Astrocyte (in vitro differentiated cells and primary cell): ENCODE results near the gene SLC22A5. TPM values are rescaled to one million over a fixed set of nuclear protein-coding genes. Genes with fewer than 3 reads are reported as not detected.
A peak's percentile ranks its signal among the peaks of the same experiment; 100 is the strongest.

Experiments used
- DNase-seq: peaks from one replicate; pipeline ENCODE4 v3.0.0-alpha.2; 2010; ENCODE audit warnings: low read depth
- FAIRE-seq: peaks from 2 replicates; lab custom pipeline; 2011; peaks lifted over from hg19 to GRCh38; lab: Jason Lieb, UNC
- H2AFZ ChIP-seq: 2 replicates; pipeline ENCODE4 v1.6.0; 2012; ENCODE audit warnings: low read depth, low read length, inconsistent platforms
- H3K27ac ChIP-seq: 2 replicates; pipeline ENCODE4 v1.5.1; 2011; ENCODE audit warnings: low read depth, low read length, inconsistent platforms
- H3K27me3 ChIP-seq: 2 replicates; pipeline ENCODE4 v1.6.0; 2011; ENCODE audit warnings: low read length, inconsistent platforms; ENCODE audit not compliant: insufficient read depth
- H3K36me3 ChIP-seq: 2 replicates; pipeline ENCODE4 v1.5.1; 2011; ENCODE audit warnings: low read length, inconsistent platforms; ENCODE audit not compliant: insufficient read depth
- H3K4me1 ChIP-seq: 2 replicates; pipeline ENCODE4 v1.5.1; 2011; ENCODE audit warnings: low read length, inconsistent platforms; ENCODE audit not compliant: insufficient read depth
- H3K4me2 ChIP-seq: 2 replicates; pipeline ENCODE4 v1.6.0; 2012; ENCODE audit warnings: low read length, inconsistent platforms
- H3K4me3 ChIP-seq: 2 replicates; pipeline ENCODE4 v1.5.1; 2011; ENCODE audit warnings: low read depth, mild to moderate bottlenecking, low read length, inconsistent platforms; ENCODE audit not compliant: insufficient read depth
- H3K79me2 ChIP-seq: 2 replicates; pipeline ENCODE4 v1.6.0; 2012; ENCODE audit warnings: mild to moderate bottlenecking, low read length, inconsistent platforms; ENCODE audit not compliant: insufficient read depth
- H3K9ac ChIP-seq: 2 replicates; pipeline ENCODE4 v1.6.0; 2012; ENCODE audit warnings: mild to moderate bottlenecking, low read length, inconsistent platforms
- H3K9me3 ChIP-seq: 2 replicates; pipeline ENCODE4 v1.5.1; 2012; ENCODE audit warnings: low read depth, mild to moderate bottlenecking, low read length, inconsistent platforms; ENCODE audit not compliant: insufficient read depth
- H4K20me1 ChIP-seq: 2 replicates; pipeline ENCODE4 v1.6.0; 2012; ENCODE audit warnings: low read length, inconsistent platforms; ENCODE audit not compliant: insufficient read depth
- H3K27ac Mint-ChIP-seq: one replicate; pipeline ENCODE4 v1.8.0; 2021; ENCODE audit warnings: mild to moderate bottlenecking, mixed read lengths; ENCODE audit not compliant: unreplicated experiment
- H3K27me3 Mint-ChIP-seq: one replicate; pipeline ENCODE4 v1.8.0; 2021; ENCODE audit warnings: low read depth, mixed read lengths; ENCODE audit not compliant: unreplicated experiment
- H3K36me3 Mint-ChIP-seq: one replicate; pipeline ENCODE4 v1.8.0; 2021; ENCODE audit warnings: low read depth, mixed read lengths; ENCODE audit not compliant: unreplicated experiment
- H3K4me1 Mint-ChIP-seq: one replicate; pipeline ENCODE4 v1.8.0; 2021; ENCODE audit warnings: low read depth, mixed read lengths; ENCODE audit not compliant: unreplicated experiment
- H3K4me3 Mint-ChIP-seq: one replicate; pipeline ENCODE4 v1.8.0; 2021; ENCODE audit warnings: mild to moderate bottlenecking, moderate library complexity, mixed read lengths; ENCODE audit not compliant: unreplicated experiment
- H3K9me3 Mint-ChIP-seq: one replicate; pipeline ENCODE4 v1.8.0; 2021; ENCODE audit warnings: mild to moderate bottlenecking, mixed read lengths; ENCODE audit not compliant: unreplicated experiment
- EZH2 ChIP-seq: IDR thresholded peaks from 2 replicates; pipeline ENCODE4 v1.6.1; 2012; ENCODE audit warnings: mild to moderate bottlenecking, low read length, inconsistent platforms; ENCODE audit not compliant: insufficient read depth
- total RNA-seq: library from RNA; stranded (reverse); gene quantifications from 2 replicates; pipeline ENCODE4 v1.2.1, GENCODE V29; 2021
- TF ChIP-seq, protein P1 (sequence below): IDR thresholded peaks from 2 replicates; pipeline ENCODE4 v1.5.1; 2011; ENCODE audit warnings: low read depth, mild to moderate bottlenecking, inconsistent platforms, low read length, moderate library complexity; ENCODE audit not compliant: insufficient read depth

Gene SLC22A5
- total RNA-seq, 1 donor from 2014 or later, result 8.3 TPM

DNA sequence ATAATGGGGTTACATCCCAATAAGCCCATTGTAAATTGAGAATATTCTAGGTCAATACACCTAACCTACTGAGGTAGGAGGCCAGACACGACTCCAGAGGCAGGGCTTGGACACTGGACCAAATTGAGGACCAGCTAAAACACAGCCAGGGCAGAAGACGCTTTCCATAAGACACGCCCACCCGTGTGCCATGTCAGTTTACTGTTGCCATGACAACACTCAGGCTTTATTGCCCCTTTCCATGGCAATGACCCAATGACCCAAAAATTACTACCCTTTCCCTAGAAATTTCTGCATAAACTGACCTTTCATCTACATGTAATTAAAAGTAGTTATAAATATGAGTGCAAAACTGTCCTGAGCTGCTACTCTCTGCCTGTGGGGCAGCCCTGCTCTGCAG lies 43.8 kb upstream of the SLC22A5 start:
- Histone ChIP-seq H3K79me2 (no peaks in the 10 kb centered on the region), H3K4me2 (no peak overlapping the region), H3K36me3 (peaks cover 2% of the 10 kb centered on the region), H3K27ac (no peak overlapping the region), H3K27me3 (no peaks in the 10 kb centered on the region), H2AFZ (no peak overlapping the region), H3K4me3 (no peak overlapping the region), H3K9ac (no peak overlapping the region), H4K20me1 (no peaks in the 10 kb centered on the region), H3K9me3 (no peaks in the 10 kb centered on the region), H3K4me1 (no peaks in the 10 kb centered on the region)
- H3K4me1 Mint-ChIP-seq, result peaks cover 7% of the 10 kb centered on the region
- H3K36me3 Mint-ChIP-seq, result peaks cover 6% of the 10 kb centered on the region
- H3K9me3 Mint-ChIP-seq, result no peaks in the 10 kb centered on the region
- FAIRE-seq (no peak), DNase-seq (no peak)
- H3K27me3 Mint-ChIP-seq, result no peaks in the 10 kb centered on the region
- no peak overlapping the region for H3K27ac Mint-ChIP-seq
- H3K4me3 Mint-ChIP-seq, result no peak overlapping the region
- TF ChIP-seq EZH2, result no peak
- TF ChIP-seq, protein P1, sequence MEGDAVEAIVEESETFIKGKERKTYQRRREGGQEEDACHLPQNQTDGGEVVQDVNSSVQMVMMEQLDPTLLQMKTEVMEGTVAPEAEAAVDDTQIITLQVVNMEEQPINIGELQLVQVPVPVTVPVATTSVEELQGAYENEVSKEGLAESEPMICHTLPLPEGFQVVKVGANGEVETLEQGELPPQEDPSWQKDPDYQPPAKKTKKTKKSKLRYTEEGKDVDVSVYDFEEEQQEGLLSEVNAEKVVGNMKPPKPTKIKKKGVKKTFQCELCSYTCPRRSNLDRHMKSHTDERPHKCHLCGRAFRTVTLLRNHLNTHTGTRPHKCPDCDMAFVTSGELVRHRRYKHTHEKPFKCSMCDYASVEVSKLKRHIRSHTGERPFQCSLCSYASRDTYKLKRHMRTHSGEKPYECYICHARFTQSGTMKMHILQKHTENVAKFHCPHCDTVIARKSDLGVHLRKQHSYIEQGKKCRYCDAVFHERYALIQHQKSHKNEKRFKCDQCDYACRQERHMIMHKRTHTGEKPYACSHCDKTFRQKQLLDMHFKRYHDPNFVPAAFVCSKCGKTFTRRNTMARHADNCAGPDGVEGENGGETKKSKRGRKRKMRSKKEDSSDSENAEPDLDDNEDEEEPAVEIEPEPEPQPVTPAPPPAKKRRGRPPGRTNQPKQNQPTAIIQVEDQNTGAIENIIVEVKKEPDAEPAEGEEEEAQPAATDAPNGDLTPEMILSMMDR, result no peak

DNA sequence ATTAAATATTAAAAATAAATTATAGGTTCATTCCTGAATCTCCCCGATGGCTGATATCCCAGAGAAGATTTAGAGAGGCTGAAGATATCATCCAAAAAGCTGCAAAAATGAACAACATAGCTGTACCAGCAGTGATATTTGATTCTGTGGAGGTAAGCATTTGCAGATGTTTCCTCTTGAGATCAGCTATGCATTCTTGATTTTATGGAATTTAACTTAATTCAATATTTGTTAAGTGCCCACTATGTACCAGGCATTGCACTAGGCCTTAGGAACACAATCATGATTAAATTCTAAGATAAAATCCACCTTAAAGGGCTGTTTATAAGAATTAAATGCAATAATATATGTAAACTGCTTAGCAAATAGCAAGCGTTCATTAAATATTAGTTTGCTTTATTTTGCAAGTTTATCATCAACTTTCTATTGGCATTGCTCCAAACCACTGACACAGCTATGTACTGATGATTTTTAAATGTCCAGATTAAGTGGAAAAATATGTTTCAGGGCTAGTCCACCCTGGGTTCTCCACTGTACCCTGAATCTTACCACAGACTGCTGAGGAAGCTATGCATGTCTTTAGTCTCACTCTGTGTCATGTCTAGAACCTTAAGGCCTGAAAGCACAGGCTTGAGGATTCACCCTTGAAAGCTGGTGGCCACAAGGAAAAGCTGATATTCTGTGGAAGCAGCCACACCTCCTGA lies 42.1 kb upstream of the SLC22A5 start:
- H3K27me3 ChIP-seq, result no peaks in the 10 kb centered on the region
- H3K36me3 ChIP-seq, result no peaks in the 10 kb centered on the region
- H3K9ac ChIP-seq, result no peak overlapping the region
- TF ChIP-seq, protein P1, result no peak
- no peak for TF ChIP-seq EZH2
- H3K4me1 ChIP-seq, result no peaks in the 10 kb centered on the region
- no peaks in the 10 kb centered on the region for H3K9me3 ChIP-seq
- Mint-ChIP-seq H3K27ac (no peak overlapping the region), H3K27me3 (no peaks in the 10 kb centered on the region), H3K9me3 (no peaks in the 10 kb centered on the region), H3K4me1 (peaks cover 2% of the 10 kb centered on the region), H3K4me3 (no peak overlapping the region), H3K36me3 (peaks cover 8% of the 10 kb centered on the region)
- no peak overlapping the region for H3K27ac ChIP-seq
- H3K4me2 ChIP-seq, result no peak overlapping the region
- H3K4me3 ChIP-seq, result no peak overlapping the region
- H4K20me1 ChIP-seq, result no peaks in the 10 kb centered on the region
- DNase-seq, result peak; percentile 20
- no peaks in the 10 kb centered on the region for H3K79me2 ChIP-seq
- H2AFZ ChIP-seq, result no peak overlapping the region
- no peak for FAIRE-seq

DNA sequence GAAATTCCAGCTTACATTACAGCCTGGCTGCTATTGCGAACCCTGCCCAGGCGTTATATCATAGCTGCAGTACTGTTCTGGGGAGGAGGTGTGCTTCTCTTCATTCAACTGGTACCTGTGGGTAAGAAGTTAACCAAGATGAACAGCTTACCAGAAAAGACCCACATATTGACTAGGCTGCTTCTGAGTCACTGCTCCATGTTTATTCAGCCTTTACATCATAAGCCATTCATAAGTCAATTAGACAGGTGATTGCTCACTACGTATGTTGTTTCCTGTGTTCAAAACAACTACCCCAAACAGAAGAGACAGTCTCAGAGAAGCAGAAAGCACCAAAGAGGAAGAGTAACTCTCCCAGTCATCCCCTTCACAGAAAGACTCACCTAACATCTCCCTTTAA lies 34.7 kb upstream of the SLC22A5 start:
- DNase-seq (peak; percentile 12), FAIRE-seq (no peak)
- Histone ChIP-seq H3K27ac (no peak overlapping the region), H3K27me3 (no peaks in the 10 kb centered on the region), H3K9ac (no peak overlapping the region), H4K20me1 (no peaks in the 10 kb centered on the region), H3K4me3 (no peak overlapping the region), H3K9me3 (no peaks in the 10 kb centered on the region), H3K4me2 (no peak overlapping the region), H3K4me1 (no peaks in the 10 kb centered on the region), H3K79me2 (no peaks in the 10 kb centered on the region), H3K36me3 (peaks cover 5% of the 10 kb centered on the region), H2AFZ (no peak overlapping the region)
- H3K4me3 Mint-ChIP-seq, result no peak overlapping the region
- H3K9me3 Mint-ChIP-seq, result no peaks in the 10 kb centered on the region
- peaks cover 2% of the 10 kb centered on the region for H3K27me3 Mint-ChIP-seq
- H3K36me3 Mint-ChIP-seq, result peaks cover 13% of the 10 kb centered on the region
- H3K4me1 Mint-ChIP-seq, result no peaks in the 10 kb centered on the region
- no peak for TF ChIP-seq EZH2
- TF ChIP-seq, protein P1, result no peak
- H3K27ac Mint-ChIP-seq, result no peak overlapping the region
